Keratinocyte (primary cell): ENCODE results near the gene MOV10L1. TPM values are rescaled to one million over a fixed set of nuclear protein-coding genes. Genes with fewer than 3 reads are reported as not detected.

Experiments used
- DNase-seq: peaks from one replicate; pipeline ENCODE4 v3.0.0-alpha.2; 2011; ENCODE audit warnings: low read depth, missing footprints, low spot score
- FAIRE-seq: peaks from 2 replicates; lab custom pipeline; 2011; peaks lifted over from hg19 to GRCh38; lab: Jason Lieb, UNC
- H2AFZ ChIP-seq: 2 replicates; pipeline ENCODE4 v1.6.0; 2012; ENCODE audit warnings: low read length, control low read depth, inconsistent platforms; ENCODE audit not compliant: control insufficient read depth
- H3K27ac ChIP-seq: 2 replicates; pipeline ENCODE4 v1.5.1; 2011; ENCODE audit warnings: low read length; ENCODE audit not compliant: control insufficient read depth, insufficient read depth
- H3K27me3 ChIP-seq: 3 replicates; pipeline ENCODE4 v1.6.0; 2011; ENCODE audit warnings: low read length; ENCODE audit not compliant: control insufficient read depth, insufficient read depth; ENCODE audit errors: extremely low read depth
- H3K36me3 ChIP-seq, 2 experiments: 2 replicates in 1 of 2; 3 replicates in 1 of 2; pipeline ENCODE4 v1.5.1; 2011; ENCODE audit warnings: low read length in 2 of 2, mild to moderate bottlenecking in 1 of 2; ENCODE audit not compliant: control insufficient read depth in 2 of 2, insufficient read depth in 2 of 2; ENCODE audit errors: extremely low read depth in 1 of 2
- H3K4me1 ChIP-seq: 3 replicates; pipeline ENCODE4 v1.5.1; 2011; ENCODE audit warnings: low read length; ENCODE audit not compliant: control insufficient read depth, insufficient read depth; ENCODE audit errors: extremely low read depth
- H3K4me2 ChIP-seq: 3 replicates; pipeline ENCODE4 v1.6.0; 2011; ENCODE audit warnings: low read depth, low read length; ENCODE audit not compliant: control insufficient read depth, insufficient read depth; ENCODE audit errors: extremely low read depth
- H3K4me3 ChIP-seq, 3 experiments: fragments of 200-600 bp in 1 of 3; sonication (generic) in 1 of 3; 2 replicates in 2 of 3; 3 replicates in 1 of 3; pipeline ENCODE4 v1.5.1; 2011 to 2016; ENCODE audit warnings: low read length in 3 of 3, mild to moderate bottlenecking in 3 of 3, control low read depth in 2 of 3, inconsistent platforms in 1 of 3, low read depth in 1 of 3, mixed read lengths in 1 of 3, mixed run types in 1 of 3, moderate library complexity in 1 of 3; ENCODE audit not compliant: control insufficient read depth in 2 of 3, insufficient read depth in 2 of 3; ENCODE audit errors: extremely low read depth in 1 of 3
- H3K79me2 ChIP-seq: 2 replicates; pipeline ENCODE4 v1.6.0; 2012; ENCODE audit warnings: low read length; ENCODE audit not compliant: control insufficient read depth, insufficient read depth
- H3K9ac ChIP-seq: 3 replicates; pipeline ENCODE4 v1.6.0; 2011; ENCODE audit warnings: low read length; ENCODE audit not compliant: control insufficient read depth, insufficient read depth; ENCODE audit errors: extremely low read depth
- H3K9me1 ChIP-seq: 3 replicates; pipeline ENCODE4 v1.6.0; 2011; ENCODE audit warnings: low read length; ENCODE audit not compliant: control insufficient read depth, insufficient read depth; ENCODE audit errors: extremely low read depth
- H3K9me3 ChIP-seq: 2 replicates; pipeline ENCODE4 v1.5.1; 2012; ENCODE audit warnings: low read depth, low read length; ENCODE audit not compliant: control insufficient read depth
- H4K20me1 ChIP-seq: 3 replicates; pipeline ENCODE4 v1.6.0; 2011; ENCODE audit warnings: low read length; ENCODE audit not compliant: control insufficient read depth, insufficient read depth; ENCODE audit errors: extremely low read depth
- EZH2 ChIP-seq: IDR thresholded peaks from one replicate; pipeline ENCODE4 v1.6.1; 2012; ENCODE audit warnings: inconsistent platforms, mild to moderate bottlenecking, low read length, moderate library complexity
- dilution Hi-C: fragments of 300-500 bp; cut with MboI; formaldehyde crosslinking; loops from one replicate; pipeline ENCODE4 v1.7.0; 2020; ENCODE audit warnings: low sequenced_read_pairs; ENCODE audit not compliant: extremely low pct_ligation_motif_present
- polyA plus RNA-seq, 5 experiments: library from polyadenylated mRNA; depleted of rRNA in 3 of 5; stranded (reverse) in 3 of 5; stranded (forward) in 1 of 5; unstranded in 1 of 5; fragments of >200 nt; gene quantifications; 1 replicate in 1 of 5; 2 replicates in 3 of 5; 3 replicates in 1 of 5; pipeline versions ENCODE4 v1.2.1 to v1.2.3, GENCODE V29; 2011 to 2012; ENCODE audit warnings: missing spikeins in 2 of 5, low read depth in 1 of 5, low replicate concordance in 1 of 5
- TF ChIP-seq, protein P1 (sequence below), 3 experiments: IDR thresholded peaks in 1 of 3; conservative IDR thresholded peaks in 1 of 3; optimal IDR thresholded peaks in 1 of 3; 2 replicates in 2 of 3; 3 replicates in 1 of 3; pipeline versions ENCODE3 to v1.5.1; 2011; ENCODE audit warnings: low read length in 3 of 3, mild to moderate bottlenecking in 3 of 3, moderate library complexity in 2 of 3, control low read depth in 1 of 3, inconsistent platforms in 1 of 3; ENCODE audit not compliant: insufficient read depth in 2 of 3; ENCODE audit errors: extremely low read depth in 1 of 3

MOV10L1 gene
- polyA plus RNA-seq, 1 donor (not counting 4 experiments of a cell fraction or from before 2014, with no cell fraction given): not detected

DNA sequence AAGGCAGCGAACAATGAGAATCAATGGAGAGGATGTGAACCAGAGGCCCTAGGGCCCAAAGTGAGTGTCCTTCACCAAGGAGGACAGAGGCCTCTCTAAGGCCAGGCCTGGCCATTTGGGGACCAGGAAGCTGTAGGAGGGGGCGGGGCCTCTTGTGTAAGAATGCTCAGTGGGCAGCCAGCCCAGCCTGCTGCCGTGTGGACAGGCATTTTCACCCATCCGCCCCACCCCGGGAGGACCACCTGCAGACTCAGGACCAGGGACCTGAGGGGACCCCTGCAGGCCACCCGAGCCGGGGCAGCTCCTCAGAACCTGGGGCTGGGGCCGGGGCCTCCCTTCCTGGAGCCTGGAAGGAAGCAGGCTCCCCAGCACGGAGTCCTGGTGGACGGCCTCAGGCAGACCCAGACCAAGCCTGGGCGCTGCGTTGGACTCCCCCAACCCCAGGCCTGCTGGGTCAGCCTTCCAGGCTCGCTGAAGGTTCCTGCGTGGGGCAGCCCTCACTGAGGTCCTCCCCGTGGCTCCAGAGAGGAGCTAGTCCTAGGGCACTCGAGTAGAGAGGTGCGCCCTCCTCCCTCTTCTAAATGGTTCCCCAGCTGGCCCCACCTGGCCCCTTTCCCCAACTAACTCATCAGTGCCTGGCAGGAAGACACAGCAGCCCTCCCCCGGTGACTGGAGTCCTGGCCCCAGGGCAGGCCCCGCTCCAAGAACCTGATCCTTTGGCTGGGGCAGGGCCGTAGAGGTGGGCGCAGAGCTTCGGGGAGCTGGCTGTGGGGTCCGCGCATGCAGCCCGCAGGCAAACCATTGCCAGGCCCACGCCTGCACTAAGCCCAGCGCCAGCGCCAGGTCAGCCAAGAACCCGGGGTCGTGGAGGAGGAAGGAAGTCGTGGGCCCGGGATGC, 94.4 kb downstream of the MOV10L1 start:
- Histone ChIP-seq H3K4me1 (peaks cover 7% of the 10 kb centered on the region), H3K4me2 (peak overlapping the region; percentile 72), H4K20me1 (peaks cover 3% of the 10 kb centered on the region), H3K36me3 (peaks cover 0 to 3% of the 10 kb centered on the region in 2 experiments), H3K27ac (no peak overlapping the region), H3K9me3 (no peaks in the 10 kb centered on the region), H2AFZ (peak overlapping the region; percentile 3), H3K79me2 (peaks cover 26% of the 10 kb centered on the region), H3K27me3 (no peaks in the 10 kb centered on the region), H3K9ac (no peak overlapping the region), H3K9me1 (no peaks in the 10 kb centered on the region), H3K4me3 (peak overlapping the region in 1 of 3 experiments; percentile 27)
- dilution Hi-C loops: no loop called here
- DNase-seq (no peak), FAIRE-seq (no peak)
- TF ChIP-seq, protein P1, sequence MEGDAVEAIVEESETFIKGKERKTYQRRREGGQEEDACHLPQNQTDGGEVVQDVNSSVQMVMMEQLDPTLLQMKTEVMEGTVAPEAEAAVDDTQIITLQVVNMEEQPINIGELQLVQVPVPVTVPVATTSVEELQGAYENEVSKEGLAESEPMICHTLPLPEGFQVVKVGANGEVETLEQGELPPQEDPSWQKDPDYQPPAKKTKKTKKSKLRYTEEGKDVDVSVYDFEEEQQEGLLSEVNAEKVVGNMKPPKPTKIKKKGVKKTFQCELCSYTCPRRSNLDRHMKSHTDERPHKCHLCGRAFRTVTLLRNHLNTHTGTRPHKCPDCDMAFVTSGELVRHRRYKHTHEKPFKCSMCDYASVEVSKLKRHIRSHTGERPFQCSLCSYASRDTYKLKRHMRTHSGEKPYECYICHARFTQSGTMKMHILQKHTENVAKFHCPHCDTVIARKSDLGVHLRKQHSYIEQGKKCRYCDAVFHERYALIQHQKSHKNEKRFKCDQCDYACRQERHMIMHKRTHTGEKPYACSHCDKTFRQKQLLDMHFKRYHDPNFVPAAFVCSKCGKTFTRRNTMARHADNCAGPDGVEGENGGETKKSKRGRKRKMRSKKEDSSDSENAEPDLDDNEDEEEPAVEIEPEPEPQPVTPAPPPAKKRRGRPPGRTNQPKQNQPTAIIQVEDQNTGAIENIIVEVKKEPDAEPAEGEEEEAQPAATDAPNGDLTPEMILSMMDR (optimal IDR thresholded peaks at IDR 0.05 in 1 of 3, IDR thresholded peaks at IDR 0.05 in 1 of 3, conservative IDR thresholded peaks at IDR 0.05 in 1 of 3; ENCODE audit: extremely low read depth in 1 of 3, insufficient read depth in 2 of 3, low read length in 3 of 3): no peak
- TF ChIP-seq EZH2: no peak

DNA sequence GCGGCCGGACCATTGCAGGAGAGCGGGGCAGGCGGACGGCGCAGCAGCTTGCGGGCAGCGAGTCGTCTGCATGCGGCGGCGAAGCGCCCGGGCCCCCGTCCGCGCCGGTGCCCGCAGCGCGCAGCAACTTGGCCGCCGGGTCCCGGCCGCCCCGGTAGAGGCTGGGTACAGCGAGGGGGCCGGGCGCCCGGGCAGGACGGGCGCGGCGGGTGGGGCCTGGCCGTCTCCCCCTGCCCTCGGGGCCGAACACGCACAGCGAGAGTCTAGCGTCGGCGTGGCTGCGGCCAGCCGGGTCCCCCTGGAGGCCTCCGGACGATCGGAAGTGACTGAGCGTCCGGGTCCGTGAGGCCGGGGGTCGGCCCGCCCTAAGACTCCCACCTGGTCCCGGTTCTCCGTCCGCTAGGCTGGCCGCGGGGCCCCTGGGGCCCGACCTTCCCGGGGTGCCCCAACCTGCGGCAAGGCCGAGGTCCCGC, 95.1 kb downstream of the MOV10L1 start:
- H2AFZ ChIP-seq: peak overlapping the region; percentile 83
- dilution Hi-C loops: no loop called here

More for the DNA sequence above, 95.1 kb downstream of the MOV10L1 start:
- H3K27me3 ChIP-seq: no peaks in the 10 kb centered on the region
- peak overlapping the region; percentile 38 to 63 (median 48) for H3K4me3 ChIP-seq
- no peak for FAIRE-seq
- no peaks in the 10 kb centered on the region for H3K9me3 ChIP-seq
- DNase-seq: no peak
- peak overlapping the region; percentile 25 for H3K27ac ChIP-seq
- peak overlapping the region; percentile 79 for H3K9ac ChIP-seq
- TF ChIP-seq, protein P1 (optimal IDR thresholded peaks at IDR 0.05 in 1 of 3, IDR thresholded peaks at IDR 0.05 in 1 of 3, conservative IDR thresholded peaks at IDR 0.05 in 1 of 3; ENCODE audit: extremely low read depth in 1 of 3, insufficient read depth in 2 of 3, low read length in 3 of 3): no peak
- no peak for TF ChIP-seq EZH2
- no peaks in the 10 kb centered on the region for H3K9me1 ChIP-seq
- peaks cover 3% of the 10 kb centered on the region for H4K20me1 ChIP-seq
- peaks cover 0 to 4% of the 10 kb centered on the region in 2 experiments for H3K36me3 ChIP-seq
- peaks cover 14% of the 10 kb centered on the region for H3K4me1 ChIP-seq
- peaks cover 31% of the 10 kb centered on the region for H3K79me2 ChIP-seq
- H3K4me2 ChIP-seq: peak overlapping the region; percentile 72
